T-helper 2 cell treated with Interferon-gamma antibody and Interleukin-4, amounts not matched to agents 5 μg/mL and 100 μg/mL, for 36 hours (primary cell): Measurements from ENCODE around the gene KRTAP3-2.

ENCODE experiments used
- DNase-seq: peaks from one replicate; pipeline ENCODE4 v3.0.0; 2021; ENCODE audit warnings: low spot score
- H3K27ac Mint-ChIP-seq: one replicate; pipeline ENCODE4 v1.8.0; 2021; ENCODE audit warnings: mild to moderate bottlenecking, mixed read lengths
- H3K27me3 Mint-ChIP-seq: one replicate; pipeline ENCODE4 v1.8.0; 2021; ENCODE audit warnings: low read depth, mixed read lengths
- H3K36me3 Mint-ChIP-seq: one replicate; pipeline ENCODE4 v1.8.0; 2021; ENCODE audit warnings: low read depth, mixed read lengths
- H3K4me1 Mint-ChIP-seq: one replicate; pipeline ENCODE4 v1.8.0; 2021; ENCODE audit warnings: low read depth, mixed read lengths
- H3K4me3 Mint-ChIP-seq: one replicate; pipeline ENCODE4 v1.8.0; 2022; ENCODE audit warnings: mild to moderate bottlenecking, moderate library complexity, mixed read lengths
- H3K9me3 Mint-ChIP-seq: one replicate; pipeline ENCODE4 v1.8.0; 2021; ENCODE audit warnings: mixed read lengths

Gene KRTAP3-2

GRCh38 chr17:41018541-41018940 is 18.8 kb upstream of the KRTAP3-2 start:
- Mint-ChIP-seq H3K9me3 (no peaks in the 10 kb centered on the region), H3K27ac (no peak overlapping the region), H3K4me1 (no peaks in the 10 kb centered on the region), H3K4me3 (no peak overlapping the region), H3K36me3 (no peaks in the 10 kb centered on the region), H3K27me3 (peaks cover 9% of the 10 kb centered on the region)
- DNase-seq = no peak

- Mint-ChIP-seq H3K9me3 (no peaks in the 10 kb centered on the region), H3K36me3 (no peaks in the 10 kb centered on the region), H3K27me3 (peaks cover 2% of the 10 kb centered on the region), H3K4me1 (no peaks in the 10 kb centered on the region), H3K4me3 (no peak overlapping the region), H3K27ac (no peak overlapping the region)
- no peak for DNase-seq
Observed at GRCh38 chr17:41016578-41017215, 17.0 kb upstream of the KRTAP3-2 start.

GRCh38 chr17:41015454-41015853 is 15.7 kb upstream of the KRTAP3-2 start:
- Mint-ChIP-seq H3K27me3 (peaks cover 6% of the 10 kb centered on the region), H3K4me3 (no peak overlapping the region)

GRCh38 chr17:41013606-41014005 is 13.9 kb upstream of the KRTAP3-2 start:
- no peak overlapping the region for H3K27ac Mint-ChIP-seq
- no peak overlapping the region for H3K4me3 Mint-ChIP-seq
- no peaks in the 10 kb centered on the region for H3K36me3 Mint-ChIP-seq
- H3K4me1 Mint-ChIP-seq = no peaks in the 10 kb centered on the region
- no peaks in the 10 kb centered on the region for H3K9me3 Mint-ChIP-seq
- DNase-seq = no peak
- peaks cover 11% of the 10 kb centered on the region for H3K27me3 Mint-ChIP-seq

More at GRCh38 chr17:41015454-41015853, 15.7 kb upstream of the KRTAP3-2 start:
- Mint-ChIP-seq H3K4me1 (no peaks in the 10 kb centered on the region), H3K9me3 (no peaks in the 10 kb centered on the region), H3K27ac (no peak overlapping the region), H3K36me3 (no peaks in the 10 kb centered on the region)
- no peak for DNase-seq

- Mint-ChIP-seq H3K27ac (no peak overlapping the region), H3K4me3 (no peak overlapping the region)
Observed at GRCh38 chr17:41013181-41013580, 13.5 kb upstream of the KRTAP3-2 start.

GRCh38 chr17:41012326-41013120 is 12.8 kb upstream of the KRTAP3-2 start:
- Mint-ChIP-seq H3K4me3 (no peak overlapping the region), H3K4me1 (no peaks in the 10 kb centered on the region), H3K9me3 (no peaks in the 10 kb centered on the region), H3K27ac (no peak overlapping the region), H3K27me3 (peaks cover 11% of the 10 kb centered on the region), H3K36me3 (no peaks in the 10 kb centered on the region)
- no peak for DNase-seq

More at GRCh38 chr17:41013181-41013580, 13.5 kb upstream of the KRTAP3-2 start:
- no peaks in the 10 kb centered on the region for H3K36me3 Mint-ChIP-seq
- DNase-seq = no peak
- no peaks in the 10 kb centered on the region for H3K9me3 Mint-ChIP-seq
- peaks cover 11% of the 10 kb centered on the region for H3K27me3 Mint-ChIP-seq
- no peaks in the 10 kb centered on the region for H3K4me1 Mint-ChIP-seq

GRCh38 chr17:41010441-41010840 is 10.7 kb upstream of the KRTAP3-2 start:
- H3K27me3 Mint-ChIP-seq = peaks cover 11% of the 10 kb centered on the region
- no peak overlapping the region for H3K4me3 Mint-ChIP-seq
- no peaks in the 10 kb centered on the region for H3K9me3 Mint-ChIP-seq
- no peak overlapping the region for H3K27ac Mint-ChIP-seq
- H3K4me1 Mint-ChIP-seq = no peaks in the 10 kb centered on the region
- H3K36me3 Mint-ChIP-seq = no peaks in the 10 kb centered on the region
- no peak for DNase-seq

GRCh38 chr17:41009936-41010335 is 10.2 kb upstream of the KRTAP3-2 start:
- DNase-seq = no peak
- no peaks in the 10 kb centered on the region for H3K4me1 Mint-ChIP-seq
- peaks cover 11% of the 10 kb centered on the region for H3K27me3 Mint-ChIP-seq
- no peak overlapping the region for H3K4me3 Mint-ChIP-seq
- no peaks in the 10 kb centered on the region for H3K9me3 Mint-ChIP-seq
- H3K36me3 Mint-ChIP-seq = no peaks in the 10 kb centered on the region
- no peak overlapping the region for H3K27ac Mint-ChIP-seq

GRCh38 chr17:41009301-41009760 is 9.6 kb upstream of the KRTAP3-2 start:
- H3K36me3 Mint-ChIP-seq = no peaks in the 10 kb centered on the region
- no peaks in the 10 kb centered on the region for H3K4me1 Mint-ChIP-seq
- no peaks in the 10 kb centered on the region for H3K9me3 Mint-ChIP-seq
- H3K27ac Mint-ChIP-seq = no peak overlapping the region
- DNase-seq = no peak
- peaks cover 11% of the 10 kb centered on the region for H3K27me3 Mint-ChIP-seq
- H3K4me3 Mint-ChIP-seq = no peak overlapping the region

GRCh38 chr17:41008811-41009210 is 9.1 kb upstream of the KRTAP3-2 start, which contains the start of gene KRTAP3-1:
Gene KRTAP3-1 (minus strand): TSS chr17:41009128. CDS start chr17:41009074, 54 bp downstream.
- Mint-ChIP-seq H3K27me3 (peaks cover 11% of the 10 kb centered on the region), H3K9me3 (no peaks in the 10 kb centered on the region), H3K36me3 (no peaks in the 10 kb centered on the region), H3K4me1 (no peaks in the 10 kb centered on the region), H3K4me3 (no peak within 1 kb of the TSS), H3K27ac (no peak within 1 kb of the TSS)
- no peak for DNase-seq

- no peak overlapping the region for H3K27ac Mint-ChIP-seq
- no peaks in the 10 kb centered on the region for H3K36me3 Mint-ChIP-seq
- H3K4me3 Mint-ChIP-seq = no peak overlapping the region
- H3K9me3 Mint-ChIP-seq = no peaks in the 10 kb centered on the region
- H3K4me1 Mint-ChIP-seq = no peaks in the 10 kb centered on the region
- peaks cover 7% of the 10 kb centered on the region for H3K27me3 Mint-ChIP-seq
- DNase-seq = no peak
Observed at GRCh38 chr17:41004397-41004796, 4.7 kb upstream of the KRTAP3-2 start.

GRCh38 chr17:41003926-41004325 is 4.2 kb upstream of the KRTAP3-2 start:
- Mint-ChIP-seq H3K27ac (no peak overlapping the region), H3K36me3 (no peaks in the 10 kb centered on the region), H3K9me3 (no peaks in the 10 kb centered on the region), H3K27me3 (peaks cover 11% of the 10 kb centered on the region), H3K4me1 (no peaks in the 10 kb centered on the region), H3K4me3 (no peak overlapping the region)
- no peak for DNase-seq

GRCh38 chr17:41002814-41003213 is 3.1 kb upstream of the KRTAP3-2 start:
- no peaks in the 10 kb centered on the region for H3K36me3 Mint-ChIP-seq
- H3K27ac Mint-ChIP-seq = no peak overlapping the region
- DNase-seq = no peak
- H3K9me3 Mint-ChIP-seq = no peaks in the 10 kb centered on the region
- H3K4me3 Mint-ChIP-seq = no peak overlapping the region
- H3K27me3 Mint-ChIP-seq = peaks cover 9% of the 10 kb centered on the region
- H3K4me1 Mint-ChIP-seq = no peaks in the 10 kb centered on the region

GRCh38 chr17:41001795-41002194 is 2.1 kb upstream of the KRTAP3-2 start:
- H3K36me3 Mint-ChIP-seq = no peaks in the 10 kb centered on the region
- H3K27me3 Mint-ChIP-seq = peaks cover 16% of the 10 kb centered on the region
- no peak overlapping the region for H3K27ac Mint-ChIP-seq
- no peaks in the 10 kb centered on the region for H3K9me3 Mint-ChIP-seq
- no peaks in the 10 kb centered on the region for H3K4me1 Mint-ChIP-seq
- DNase-seq = no peak
- no peak overlapping the region for H3K4me3 Mint-ChIP-seq
